Fibroblast of the aortic adventitia (primary cell): ENCODE data around the gene CCDC7. TPM values are rescaled to one million over a fixed set of nuclear protein-coding genes. Genes with fewer than 3 reads are reported as not detected.

Experiments
- DNase-seq: peaks from one replicate; pipeline ENCODE4 v3.0.0-alpha.2; 2010; ENCODE audit warnings: low read depth
- H3K4me3 ChIP-seq: 2 replicates; pipeline ENCODE4 v1.5.1; 2011; ENCODE audit warnings: low read depth, mild to moderate bottlenecking, control low read depth, low read length, moderate library complexity
- total RNA-seq: library from RNA; depleted of rRNA; stranded (reverse); fragments of >200 nt; gene quantifications from 2 replicates; pipeline ENCODE4 v1.2.3, GENCODE V29; 2012; ENCODE audit warnings: low replicate concordance
- TF ChIP-seq, protein P1 (sequence below): IDR thresholded peaks from 2 replicates; pipeline ENCODE4 v1.5.1; 2011; ENCODE audit warnings: mild to moderate bottlenecking, low read length, control low read depth, inconsistent platforms; ENCODE audit not compliant: insufficient read depth

Gene CCDC7
- total RNA-seq, 1 donor = 15.4 TPM

DNA sequence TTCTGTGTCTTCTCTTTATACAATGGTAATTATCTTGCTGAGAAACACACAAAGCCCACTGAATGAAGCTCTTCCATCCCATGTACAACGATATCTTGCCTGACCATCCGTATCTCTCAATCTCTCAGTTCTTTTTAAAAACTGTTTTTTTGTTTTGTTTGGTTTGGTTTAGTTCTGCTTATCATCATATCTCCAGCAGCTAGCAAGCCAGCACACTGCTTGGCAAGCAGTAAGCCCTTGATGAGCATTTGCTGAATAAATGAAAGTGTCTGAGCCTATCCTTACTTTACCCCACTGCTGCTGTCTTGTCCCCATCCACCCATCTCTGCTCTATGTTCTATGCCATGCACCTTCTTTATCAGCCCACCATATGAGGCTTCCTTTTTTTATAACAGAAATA is 477.9 kb downstream of the CCDC7 start:
- TF ChIP-seq, protein P1, sequence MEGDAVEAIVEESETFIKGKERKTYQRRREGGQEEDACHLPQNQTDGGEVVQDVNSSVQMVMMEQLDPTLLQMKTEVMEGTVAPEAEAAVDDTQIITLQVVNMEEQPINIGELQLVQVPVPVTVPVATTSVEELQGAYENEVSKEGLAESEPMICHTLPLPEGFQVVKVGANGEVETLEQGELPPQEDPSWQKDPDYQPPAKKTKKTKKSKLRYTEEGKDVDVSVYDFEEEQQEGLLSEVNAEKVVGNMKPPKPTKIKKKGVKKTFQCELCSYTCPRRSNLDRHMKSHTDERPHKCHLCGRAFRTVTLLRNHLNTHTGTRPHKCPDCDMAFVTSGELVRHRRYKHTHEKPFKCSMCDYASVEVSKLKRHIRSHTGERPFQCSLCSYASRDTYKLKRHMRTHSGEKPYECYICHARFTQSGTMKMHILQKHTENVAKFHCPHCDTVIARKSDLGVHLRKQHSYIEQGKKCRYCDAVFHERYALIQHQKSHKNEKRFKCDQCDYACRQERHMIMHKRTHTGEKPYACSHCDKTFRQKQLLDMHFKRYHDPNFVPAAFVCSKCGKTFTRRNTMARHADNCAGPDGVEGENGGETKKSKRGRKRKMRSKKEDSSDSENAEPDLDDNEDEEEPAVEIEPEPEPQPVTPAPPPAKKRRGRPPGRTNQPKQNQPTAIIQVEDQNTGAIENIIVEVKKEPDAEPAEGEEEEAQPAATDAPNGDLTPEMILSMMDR = no peak
- DNase-seq = no peak
- H3K4me3 ChIP-seq = no peak overlapping the region

Other genes with a start within 250 kb of the CCDC7 start
- gene EPC1, start 99.0 kb upstream of the CCDC7 start, total RNA-seq = 26.7 and 56.9 TPM in 2 replicates